H1 (cell line): ENCODE data around the gene ZBTB26. TPM values are rescaled to one million over a fixed set of nuclear protein-coding genes. Genes with fewer than 3 reads are reported as not detected.
A peak's percentile ranks its signal among the peaks of the same experiment; 100 is the strongest.

ENCODE experiments used
- CHD7 ChIP-seq: fragments of 300-600 bp; sonication (generic); IDR thresholded peaks from 2 replicates; pipeline ENCODE4 v1.7.1; 2012; ENCODE audit warnings: low read length, moderate library complexity, mild to moderate bottlenecking, inconsistent platforms; ENCODE audit not compliant: insufficient replicate concordance
- E2F6 ChIP-seq: IDR thresholded peaks from 2 replicates; pipeline ENCODE4 v1.6.1; 2012; ENCODE audit warnings: inconsistent platforms
- KDM1A ChIP-seq: fragments of 200-600, 300-600 bp; sonication (generic); IDR thresholded peaks from 2 replicates; pipeline ENCODE4 v1.7.1; 2016; ENCODE audit warnings: mild to moderate bottlenecking, low read length, borderline replicate concordance
- KDM4A ChIP-seq: IDR thresholded peaks from one replicate; pipeline ENCODE4 v1.7.1; 2012; ENCODE audit warnings: low read depth, mild to moderate bottlenecking, moderate library complexity, low read length, inconsistent platforms; ENCODE audit not compliant: severe bottlenecking
- MAX ChIP-seq: IDR thresholded peaks from 2 replicates; pipeline ENCODE4 v1.6.1; 2012; ENCODE audit warnings: inconsistent platforms
- NRF1 ChIP-seq: IDR thresholded peaks from 2 replicates; pipeline ENCODE4 v1.6.1; 2011; ENCODE audit warnings: mild to moderate bottlenecking, low read depth, low read length, improper control_type of control experiment
- RFX5 ChIP-seq: IDR thresholded peaks from 2 replicates; pipeline ENCODE4 v1.6.1; 2011; ENCODE audit warnings: low read depth, low read length, improper control_type of control experiment, borderline replicate concordance
- SAP30 ChIP-seq: fragments of 300-600 bp; sonication (generic); IDR thresholded peaks from 2 replicates; pipeline ENCODE4 v1.7.1; 2012; ENCODE audit warnings: low read length, moderate library complexity, mild to moderate bottlenecking, inconsistent platforms; ENCODE audit not compliant: insufficient read depth, insufficient replicate concordance
- TAF7 ChIP-seq: optimal IDR thresholded peaks from 2 replicates; pipeline ENCODE3; 2011; ENCODE audit warnings: low read depth, mild to moderate bottlenecking, inconsistent platforms, low read length, moderate library complexity, borderline replicate concordance
- polyA plus RNA-seq, 7 experiments: library from polyadenylated mRNA; depleted of rRNA in 3 of 7; stranded (reverse) in 5 of 7; unstranded in 2 of 7; fragments of >200 nt in 5 of 7; fragments of 200-250 nt in 2 of 7; gene quantifications; 1 replicate in 5 of 7; 2 replicates in 1 of 7; 4 replicates in 1 of 7; pipeline versions ENCODE4 v1.2.1 to v1.2.3, GENCODE V29; 2011 to 2013; ENCODE audit warnings: missing spikeins in 2 of 7, mixed read lengths in 2 of 7
- total RNA-seq: library from RNA; stranded (reverse); fragmentation: NEBNext Ultra II Directional; extraction: Animal tissue kit (Norgen Biotek cat#: 25700); gene quantifications from 2 replicates; pipeline ENCODE4 v1.2.1, GENCODE V29; 2021

ZBTB26 gene
- total and polyA plus RNA-seq, 2 of the 8 experiments (the other 6 are each of a cell fraction or from before 2014, with no cell fraction given): 5.7 to 7.4 TPM

GRCh38 chr9:122912964-122913673, 18.2 kb downstream of the ZBTB26 start, which contains the start of gene ZBTB6 (continued):
- no peak for TF ChIP-seq CHD7
- no peak for TF ChIP-seq KDM1A
- TF ChIP-seq E2F6: peak; percentile 65; the same call in 1 of the 2 replicates
- peak; percentile 61 for TF ChIP-seq TAF7
- TF ChIP-seq SAP30: peak; percentile 39
- peak; percentile 65 for TF ChIP-seq MAX
- no peak for TF ChIP-seq RFX5
- no peak for TF ChIP-seq NRF1
- TF ChIP-seq KDM4A: no peak
